Upper lobe of right lung (tissue), 1 donor: Measurements from ENCODE around the gene MAP4K4. TPM values are rescaled to one million over a fixed set of nuclear protein-coding genes. Genes with fewer than 3 reads are reported as not detected.

Experiments
- ATAC-seq: fragments of 200-7000 bp; cut with Tn5 transposase; one replicate; pipeline ENCODE4 v1.9.1; 2020; ENCODE audit warnings: mild to moderate bottlenecking, moderate library complexity
- DNase-seq: peaks from one replicate; pipeline ENCODE4 v3.0.0-alpha.2; 2020
- H3K27ac ChIP-seq: fragments of 200-600 bp; one replicate; pipeline ENCODE4 v1.8.0; 2022
- H3K27me3 ChIP-seq: fragments of 200-600 bp; one replicate; pipeline ENCODE4 v1.8.0; 2022; ENCODE audit warnings: mild to moderate bottlenecking
- H3K36me3 ChIP-seq: fragments of 200-600 bp; one replicate; pipeline ENCODE4 v1.8.0; 2022
- H3K4me1 ChIP-seq: fragments of 200-600 bp; one replicate; pipeline ENCODE4 v1.8.0; 2022
- H3K4me3 ChIP-seq: fragments of 200-600 bp; one replicate; pipeline ENCODE4 v1.8.0; 2022; ENCODE audit warnings: mild to moderate bottlenecking
- H3K9me3 ChIP-seq: fragments of 200-600 bp; one replicate; pipeline ENCODE4 v1.8.0; 2022
- intact Hi-C: fragments of 100-400 bp; cut with DNase I; formaldehyde crosslinking; loops from one replicate; pipeline ENCODE4 v1.11.0; 2022
- total RNA-seq: library from RNA; stranded (reverse); fragmentation: NEBNext Ultra II Directional; extraction: Animal tissue kit (Norgen Biotek cat#: 25700); gene quantifications from one replicate; pipeline ENCODE4 v1.2.1, GENCODE V29; 2021
- TF ChIP-seq, protein P1 (sequence below): fragments of 200-600 bp; IDR thresholded peaks from one replicate; pipeline ENCODE4 v1.8.0; 2022; ENCODE audit warnings: antibody characterized with exemption
- donor health status: DM: no; HTN: yes; CAD: no; lungs with severe emphysema.

MAP4K4 gene
- total RNA-seq, 1 donor from 2014 or later: 88.7 TPM

DNA sequence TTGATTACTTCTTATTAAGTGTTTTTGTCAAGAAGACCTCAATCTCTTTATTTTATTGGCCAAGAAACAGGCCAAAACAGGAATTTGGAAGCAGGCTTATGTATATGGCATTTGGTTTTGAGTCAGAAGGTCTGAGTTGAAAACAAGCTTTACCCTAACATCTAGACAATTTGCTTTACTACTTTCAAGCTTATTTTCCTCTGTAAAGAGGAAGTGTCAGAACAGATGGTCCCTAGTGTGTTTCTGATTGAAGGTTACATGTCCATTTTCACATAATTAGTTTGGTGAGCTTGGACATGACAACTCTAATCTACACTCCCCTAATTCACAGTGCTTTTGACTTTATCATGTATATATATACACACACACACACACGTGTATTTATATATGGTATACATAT, 19.8 kb upstream of the MAP4K4 start:
- TF ChIP-seq, protein P1, sequence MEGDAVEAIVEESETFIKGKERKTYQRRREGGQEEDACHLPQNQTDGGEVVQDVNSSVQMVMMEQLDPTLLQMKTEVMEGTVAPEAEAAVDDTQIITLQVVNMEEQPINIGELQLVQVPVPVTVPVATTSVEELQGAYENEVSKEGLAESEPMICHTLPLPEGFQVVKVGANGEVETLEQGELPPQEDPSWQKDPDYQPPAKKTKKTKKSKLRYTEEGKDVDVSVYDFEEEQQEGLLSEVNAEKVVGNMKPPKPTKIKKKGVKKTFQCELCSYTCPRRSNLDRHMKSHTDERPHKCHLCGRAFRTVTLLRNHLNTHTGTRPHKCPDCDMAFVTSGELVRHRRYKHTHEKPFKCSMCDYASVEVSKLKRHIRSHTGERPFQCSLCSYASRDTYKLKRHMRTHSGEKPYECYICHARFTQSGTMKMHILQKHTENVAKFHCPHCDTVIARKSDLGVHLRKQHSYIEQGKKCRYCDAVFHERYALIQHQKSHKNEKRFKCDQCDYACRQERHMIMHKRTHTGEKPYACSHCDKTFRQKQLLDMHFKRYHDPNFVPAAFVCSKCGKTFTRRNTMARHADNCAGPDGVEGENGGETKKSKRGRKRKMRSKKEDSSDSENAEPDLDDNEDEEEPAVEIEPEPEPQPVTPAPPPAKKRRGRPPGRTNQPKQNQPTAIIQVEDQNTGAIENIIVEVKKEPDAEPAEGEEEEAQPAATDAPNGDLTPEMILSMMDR: no peak
- no peak for ATAC-seq
- Histone ChIP-seq H3K4me3 (no peak overlapping the region), H3K27me3 (no peaks in the 10 kb centered on the region), H3K27ac (no peak overlapping the region), H3K4me1 (no peaks in the 10 kb centered on the region), H3K9me3 (no peaks in the 10 kb centered on the region), H3K36me3 (no peaks in the 10 kb centered on the region)
- no peak for DNase-seq
- intact Hi-C loops: no loop called here

DNA sequence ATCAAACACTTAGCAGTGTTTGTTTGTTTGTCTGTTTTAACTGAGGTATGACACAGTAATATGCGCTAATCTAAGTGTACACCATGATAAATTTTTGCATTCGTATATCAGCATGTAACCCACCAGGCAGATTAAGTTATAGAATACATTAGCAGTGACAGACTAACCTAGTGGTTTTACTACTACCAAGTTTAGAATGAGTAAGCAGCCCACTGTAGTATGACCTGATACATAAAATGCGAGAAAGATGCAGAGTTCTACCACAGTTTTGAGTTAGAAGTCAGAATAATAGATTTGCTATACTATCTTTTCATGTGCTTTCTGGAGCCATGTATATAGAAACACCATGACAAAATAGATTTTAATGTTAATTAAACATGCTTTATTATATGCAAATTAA, 19.1 kb upstream of the MAP4K4 start:
- DNase-seq (no peak), ATAC-seq (no peak)
- no peaks in the 10 kb centered on the region for H3K36me3 ChIP-seq
- TF ChIP-seq, protein P1: no peak
- no peaks in the 10 kb centered on the region for H3K9me3 ChIP-seq
- no peak overlapping the region for H3K4me3 ChIP-seq
- no peaks in the 10 kb centered on the region for H3K27me3 ChIP-seq
- no peaks in the 10 kb centered on the region for H3K4me1 ChIP-seq
- intact Hi-C loops: no loop called here
- H3K27ac ChIP-seq: no peak overlapping the region

DNA sequence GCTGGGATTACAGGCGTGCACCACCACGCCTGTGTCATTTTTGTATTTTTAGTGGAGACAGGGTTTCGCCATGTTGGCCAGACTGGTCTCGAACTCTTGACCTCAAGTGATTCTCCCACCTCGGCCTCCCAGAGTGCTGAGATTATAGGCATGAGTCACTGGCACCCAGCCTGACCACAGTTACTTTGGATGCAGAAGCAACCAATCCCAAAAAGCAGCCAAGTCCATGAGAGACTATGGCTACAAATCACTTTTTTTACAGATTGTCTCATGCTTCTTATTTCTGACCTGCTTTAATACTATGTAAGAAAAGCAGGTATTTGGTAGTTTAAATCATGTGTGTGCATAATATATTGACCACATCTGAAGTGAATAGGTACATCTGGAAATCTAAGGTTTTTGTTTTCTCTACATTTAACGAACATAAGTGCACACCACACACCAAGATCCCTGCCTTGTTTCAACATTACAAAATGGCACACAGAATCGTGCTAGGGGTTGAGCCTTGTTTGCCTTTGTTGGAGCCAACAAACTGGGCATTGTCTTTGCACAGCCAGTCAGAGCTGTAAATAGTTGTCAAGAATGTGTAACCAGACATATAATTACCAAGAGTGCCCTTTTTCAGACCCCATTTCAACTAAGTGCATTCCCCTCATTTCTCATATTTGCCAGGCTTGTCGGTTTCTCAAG, 18.3 kb upstream of the MAP4K4 start:
- Histone ChIP-seq H3K36me3 (no peaks in the 10 kb centered on the region), H3K27ac (no peak overlapping the region), H3K4me3 (no peak overlapping the region), H3K9me3 (no peaks in the 10 kb centered on the region), H3K27me3 (no peaks in the 10 kb centered on the region), H3K4me1 (no peaks in the 10 kb centered on the region)
- ATAC-seq: no peak
- TF ChIP-seq, protein P1: no peak
- intact Hi-C loops: no loop called here
- no peak for DNase-seq

GRCh38 chr2:101679801-101680487, 17.6 kb upstream of the MAP4K4 start:
- intact Hi-C loops: no loop called here
- no peak for DNase-seq
- no peak for ATAC-seq
- no peak overlapping the region for H3K4me3 ChIP-seq
- no peaks in the 10 kb centered on the region for H3K27me3 ChIP-seq
- no peaks in the 10 kb centered on the region for H3K4me1 ChIP-seq
- H3K27ac ChIP-seq: no peak overlapping the region
- TF ChIP-seq, protein P1: no peak
- H3K9me3 ChIP-seq: no peaks in the 10 kb centered on the region
- H3K36me3 ChIP-seq: no peaks in the 10 kb centered on the region

DNA sequence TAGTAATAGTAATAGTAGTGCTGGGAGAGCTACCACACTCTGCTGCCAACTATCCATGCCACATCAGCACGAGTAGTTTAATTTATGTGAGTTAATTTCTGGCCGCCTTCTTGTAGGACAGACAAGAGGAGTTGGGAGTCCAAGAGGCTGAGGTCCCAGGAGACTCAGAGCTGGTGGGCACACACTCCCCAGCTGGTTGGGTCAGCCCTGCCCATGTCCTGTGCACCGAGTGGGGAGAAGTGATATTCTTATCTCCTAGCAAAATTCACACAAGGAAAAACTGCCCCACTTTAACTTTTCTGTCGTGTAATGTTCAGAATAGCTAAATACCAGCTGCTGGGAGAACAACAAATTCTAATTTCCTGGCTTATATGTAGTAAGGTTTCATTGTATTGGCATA, 15.2 kb upstream of the MAP4K4 start:
- Histone ChIP-seq H3K9me3 (no peaks in the 10 kb centered on the region), H3K4me3 (no peak overlapping the region), H3K27me3 (no peaks in the 10 kb centered on the region), H3K36me3 (no peaks in the 10 kb centered on the region), H3K27ac (no peak overlapping the region), H3K4me1 (no peaks in the 10 kb centered on the region)
- DNase-seq: no peak
- intact Hi-C loops: no loop called here
- TF ChIP-seq, protein P1: no peak
- no peak for ATAC-seq
